ENCODE measurements around the gene BCL2L2.

BCL2L2 gene

DNA sequence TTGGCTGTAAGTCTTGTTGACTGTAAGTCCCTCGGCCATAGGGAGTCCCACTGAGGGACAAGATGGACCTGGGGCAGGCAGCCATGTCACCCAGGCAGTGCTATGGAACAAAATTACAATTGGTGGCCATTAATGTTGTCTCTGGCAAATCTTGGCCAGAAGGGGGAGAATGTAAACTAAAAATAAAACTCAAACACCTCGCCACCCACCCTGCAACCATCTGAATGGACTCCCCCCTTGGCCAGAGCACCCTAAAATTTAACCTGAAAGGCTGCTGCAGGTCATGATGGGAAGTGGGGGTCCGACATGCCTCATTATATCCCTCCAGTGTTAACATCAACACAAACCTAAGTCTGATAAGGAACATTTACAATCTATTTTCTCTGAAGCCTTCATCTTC, 37.8 kb downstream of the BCL2L2 start:
- in situ Hi-C loops (cut with HindIII; ENCODE audit: low sequenced_read_pairs): no loop called here
- TF ChIP-seq, protein P1, sequence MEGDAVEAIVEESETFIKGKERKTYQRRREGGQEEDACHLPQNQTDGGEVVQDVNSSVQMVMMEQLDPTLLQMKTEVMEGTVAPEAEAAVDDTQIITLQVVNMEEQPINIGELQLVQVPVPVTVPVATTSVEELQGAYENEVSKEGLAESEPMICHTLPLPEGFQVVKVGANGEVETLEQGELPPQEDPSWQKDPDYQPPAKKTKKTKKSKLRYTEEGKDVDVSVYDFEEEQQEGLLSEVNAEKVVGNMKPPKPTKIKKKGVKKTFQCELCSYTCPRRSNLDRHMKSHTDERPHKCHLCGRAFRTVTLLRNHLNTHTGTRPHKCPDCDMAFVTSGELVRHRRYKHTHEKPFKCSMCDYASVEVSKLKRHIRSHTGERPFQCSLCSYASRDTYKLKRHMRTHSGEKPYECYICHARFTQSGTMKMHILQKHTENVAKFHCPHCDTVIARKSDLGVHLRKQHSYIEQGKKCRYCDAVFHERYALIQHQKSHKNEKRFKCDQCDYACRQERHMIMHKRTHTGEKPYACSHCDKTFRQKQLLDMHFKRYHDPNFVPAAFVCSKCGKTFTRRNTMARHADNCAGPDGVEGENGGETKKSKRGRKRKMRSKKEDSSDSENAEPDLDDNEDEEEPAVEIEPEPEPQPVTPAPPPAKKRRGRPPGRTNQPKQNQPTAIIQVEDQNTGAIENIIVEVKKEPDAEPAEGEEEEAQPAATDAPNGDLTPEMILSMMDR (IDR thresholded peaks at IDR 0.05; ENCODE audit: low read depth, low read length): no peak
- DNase-seq (ENCODE audit: low read depth, low spot score): no peak
- H3K4me3 ChIP-seq (ENCODE audit: low read depth, low read length): no peak overlapping the region

DNA sequence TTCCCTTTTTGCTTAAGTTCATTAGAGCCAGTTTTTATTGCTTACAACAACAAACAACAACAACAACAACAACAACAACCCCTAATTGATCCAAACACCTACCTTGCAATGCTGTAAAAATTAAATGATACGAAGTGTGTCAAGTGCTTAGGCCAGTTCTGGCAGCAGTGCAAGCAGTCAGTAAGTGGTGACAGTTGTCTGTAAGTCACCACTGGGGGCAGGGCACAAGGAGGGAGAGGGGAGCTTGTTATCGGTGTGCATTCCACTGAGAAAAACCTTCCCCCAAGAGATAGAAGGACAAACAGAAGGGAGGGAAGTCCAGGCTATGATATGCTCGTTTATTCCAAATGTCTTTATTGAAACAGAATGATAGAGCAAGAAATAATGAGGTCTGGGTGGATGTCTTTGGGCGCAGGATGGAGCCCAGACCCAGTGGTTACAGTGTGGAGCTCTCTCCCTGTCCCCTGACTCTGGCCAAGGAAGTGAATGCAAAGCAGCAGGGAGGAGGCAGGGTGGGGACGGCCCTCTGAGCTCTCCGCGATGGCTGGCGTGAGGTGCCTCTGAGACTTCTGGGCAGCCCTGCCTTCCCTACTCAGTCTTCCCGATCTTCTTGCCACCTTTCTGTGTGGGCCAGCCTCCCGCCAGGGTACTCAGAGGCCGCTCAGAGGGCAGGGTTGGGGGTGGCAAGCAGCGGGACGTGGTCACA, 39.5 kb downstream of the BCL2L2 start:
- in situ Hi-C loops (cut with HindIII; ENCODE audit: low sequenced_read_pairs): no loop called here
- no peak for DNase-seq (ENCODE audit: low read depth, low spot score)
- no peak overlapping the region for H3K4me3 ChIP-seq (ENCODE audit: low read depth, low read length)
- TF ChIP-seq, protein P1 (IDR thresholded peaks at IDR 0.05; ENCODE audit: low read depth, low read length): no peak

DNA sequence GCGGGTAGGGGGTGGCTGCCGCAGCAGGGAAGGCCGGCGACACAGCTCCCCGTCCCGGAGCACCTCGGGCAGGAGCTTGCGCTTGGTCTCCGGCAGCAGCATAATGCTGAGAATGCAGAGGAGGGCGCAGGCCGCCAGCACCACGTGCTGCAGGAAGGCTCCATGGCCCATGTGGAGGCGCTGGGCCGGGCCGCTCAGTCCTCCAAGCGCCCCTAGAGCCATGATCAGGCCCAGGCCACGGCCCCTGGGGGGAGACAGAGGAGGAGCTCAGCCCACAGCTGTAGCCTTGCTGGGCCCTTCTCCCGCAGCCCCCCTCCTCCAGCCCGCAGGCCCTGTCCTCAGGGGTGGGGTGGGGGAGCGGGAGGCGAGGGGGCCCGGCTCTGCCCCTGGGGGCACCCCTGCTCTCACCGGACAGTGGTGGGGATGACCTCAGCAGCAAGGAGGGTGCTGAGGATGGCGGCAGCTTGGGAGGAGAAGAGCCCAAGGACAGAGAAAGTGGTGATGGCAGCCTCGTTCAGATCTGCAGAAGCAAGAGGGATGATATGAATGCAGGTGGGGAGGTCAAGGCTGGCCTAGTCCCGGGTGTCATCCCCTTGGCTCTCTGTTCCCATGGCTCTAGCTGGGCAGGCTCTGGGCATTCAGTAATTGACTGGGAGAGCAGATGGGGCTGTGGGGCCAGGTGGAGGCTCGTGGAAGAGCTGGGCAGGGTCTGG, 40.2 kb downstream of the BCL2L2 start:
- no peak overlapping the region for H3K4me3 ChIP-seq (ENCODE audit: low read depth, low read length)
- TF ChIP-seq, protein P1 (IDR thresholded peaks at IDR 0.05; ENCODE audit: low read depth, low read length): no peak
- in situ Hi-C loops (cut with HindIII; ENCODE audit: low sequenced_read_pairs): no loop called here
- DNase-seq (ENCODE audit: low read depth, low spot score): no peak

DNA sequence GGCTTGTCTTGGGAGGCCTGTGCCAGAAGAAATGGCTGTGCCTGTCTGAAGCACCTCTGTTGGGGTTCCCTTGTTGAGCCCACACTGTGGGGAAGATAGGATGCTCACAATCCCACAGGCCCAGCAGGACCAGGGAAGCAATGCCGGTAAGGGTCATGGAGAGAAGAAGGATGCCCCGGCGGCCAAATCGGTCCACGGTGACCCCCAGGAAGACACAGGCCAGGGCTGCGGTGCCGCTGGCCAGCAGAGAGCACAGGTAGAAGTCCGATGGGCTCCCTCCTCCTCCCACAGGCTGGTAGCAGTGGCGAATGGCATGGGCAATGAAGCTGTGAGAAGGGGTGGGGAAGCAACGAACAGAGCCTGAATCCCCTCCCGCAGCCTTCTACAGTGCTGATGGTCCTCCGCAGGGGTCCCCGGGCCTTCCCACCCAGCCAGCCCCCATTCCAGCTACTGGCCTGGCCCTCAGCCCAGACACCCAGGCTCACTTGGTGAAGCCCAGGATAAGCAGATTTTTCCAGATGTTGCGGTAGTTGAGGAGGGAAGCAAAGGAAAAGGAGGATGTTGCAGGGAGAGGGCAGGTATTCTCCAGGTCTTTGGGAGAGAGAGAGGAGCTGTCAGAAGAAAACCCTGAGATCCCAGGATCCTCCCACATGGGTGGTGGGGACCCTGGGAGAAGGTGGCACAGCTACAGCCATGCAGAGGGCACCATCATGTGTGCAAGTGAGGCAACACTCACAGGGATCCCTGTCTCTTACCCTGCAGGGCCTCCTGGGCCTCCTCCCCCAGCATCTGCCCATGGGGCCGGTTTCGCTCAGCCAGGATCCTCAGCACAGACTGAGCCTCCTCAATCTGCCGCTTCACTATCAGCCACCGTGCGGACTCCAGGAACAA, 41.0 kb downstream of the BCL2L2 start:
- TF ChIP-seq, protein P1 (IDR thresholded peaks at IDR 0.05; ENCODE audit: low read depth, low read length): no peak

DNA sequence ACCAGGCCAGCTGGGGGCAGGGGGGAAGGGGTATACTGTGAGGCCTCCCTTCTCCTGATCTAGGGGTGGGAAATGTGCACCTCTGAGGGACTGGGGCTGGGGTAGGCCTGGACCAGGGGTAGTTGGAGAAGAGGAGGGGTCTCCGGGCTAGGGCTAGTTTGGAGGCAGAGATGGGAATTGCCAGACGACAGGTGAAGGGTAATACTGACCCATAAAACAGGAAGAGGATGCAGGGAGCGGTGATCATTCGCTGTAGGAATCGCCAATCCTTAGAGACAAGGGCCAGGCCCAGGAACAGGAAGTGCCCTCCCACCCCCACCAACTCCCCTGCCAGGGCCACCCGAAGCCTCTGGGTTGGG, 41.6 kb downstream of the BCL2L2 start:
- H3K4me3 ChIP-seq (ENCODE audit: low read depth, low read length): no peak overlapping the region
- in situ Hi-C loops (cut with HindIII; ENCODE audit: low sequenced_read_pairs): no loop called here
- TF ChIP-seq, protein P1 (IDR thresholded peaks at IDR 0.05; ENCODE audit: low read depth, low read length): no peak
- DNase-seq (ENCODE audit: low read depth, low spot score): no peak

More for the DNA sequence above, 41.0 kb downstream of the BCL2L2 start:
- H3K4me3 ChIP-seq (ENCODE audit: low read depth, low read length): no peak overlapping the region
- DNase-seq (ENCODE audit: low read depth, low spot score): no peak
- in situ Hi-C loops (cut with HindIII; ENCODE audit: low sequenced_read_pairs): no loop called here

DNA sequence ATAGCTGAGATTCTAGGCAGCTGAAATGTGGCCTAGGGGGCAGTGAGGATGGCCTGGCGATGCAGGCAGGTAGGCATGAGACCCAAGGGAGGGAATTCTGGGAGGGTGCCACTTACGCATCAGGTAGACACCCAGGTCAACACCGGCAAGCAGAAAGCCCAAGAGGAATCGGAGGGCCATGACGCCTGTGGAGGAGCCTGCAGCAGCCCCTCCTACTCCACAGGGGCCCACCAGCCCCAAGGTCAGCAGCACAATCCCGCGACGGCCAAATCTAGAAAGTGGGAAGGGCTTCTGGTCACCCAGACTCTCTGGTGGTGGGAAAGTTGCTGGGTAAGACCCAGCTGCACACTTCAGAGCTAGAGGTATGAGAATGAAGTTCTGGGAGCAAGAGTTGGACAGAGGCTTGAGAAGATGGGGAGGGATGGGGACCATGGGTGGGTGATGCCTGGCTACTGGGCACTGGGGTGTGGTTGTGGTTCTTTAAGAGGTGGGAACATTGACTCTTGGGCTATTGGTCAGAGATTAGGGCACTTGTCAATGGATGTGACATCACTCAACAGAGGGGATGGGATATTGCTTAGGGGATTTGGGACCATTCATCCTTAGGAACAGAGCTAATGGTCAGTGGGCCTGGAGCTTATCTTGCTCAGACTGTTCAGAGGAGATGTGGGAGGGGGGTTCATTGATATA, 42.7 kb downstream of the BCL2L2 start:
- in situ Hi-C loops (cut with HindIII; ENCODE audit: low sequenced_read_pairs): no loop called here
- TF ChIP-seq, protein P1 (IDR thresholded peaks at IDR 0.05; ENCODE audit: low read depth, low read length): no peak
- no peak for DNase-seq (ENCODE audit: low read depth, low spot score)

More for the DNA sequence above, 42.7 kb downstream of the BCL2L2 start:
- H3K4me3 ChIP-seq (ENCODE audit: low read depth, low read length): no peak overlapping the region
